ENCODE data around the gene ALKBH8.

DNA sequence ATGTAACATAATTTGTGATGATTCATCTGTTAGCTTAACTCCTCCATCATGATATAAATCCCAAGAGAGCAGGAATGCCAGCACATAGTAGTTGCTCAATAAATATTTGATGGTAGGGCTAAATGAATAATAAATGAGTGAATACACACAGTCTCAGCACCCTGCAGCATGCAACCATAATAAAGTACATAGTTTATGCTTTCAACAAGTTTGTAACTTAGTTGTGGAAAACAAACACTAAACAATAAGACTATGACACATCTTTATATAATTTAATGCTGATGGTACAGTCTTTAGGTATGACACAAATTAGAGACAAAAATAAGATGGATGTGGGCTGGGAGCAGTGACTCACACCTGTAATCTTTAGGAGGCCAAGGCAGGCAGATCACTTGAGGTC is 3.8 kb downstream of the ALKBH8 start:
- TF ChIP-seq, protein P1, sequence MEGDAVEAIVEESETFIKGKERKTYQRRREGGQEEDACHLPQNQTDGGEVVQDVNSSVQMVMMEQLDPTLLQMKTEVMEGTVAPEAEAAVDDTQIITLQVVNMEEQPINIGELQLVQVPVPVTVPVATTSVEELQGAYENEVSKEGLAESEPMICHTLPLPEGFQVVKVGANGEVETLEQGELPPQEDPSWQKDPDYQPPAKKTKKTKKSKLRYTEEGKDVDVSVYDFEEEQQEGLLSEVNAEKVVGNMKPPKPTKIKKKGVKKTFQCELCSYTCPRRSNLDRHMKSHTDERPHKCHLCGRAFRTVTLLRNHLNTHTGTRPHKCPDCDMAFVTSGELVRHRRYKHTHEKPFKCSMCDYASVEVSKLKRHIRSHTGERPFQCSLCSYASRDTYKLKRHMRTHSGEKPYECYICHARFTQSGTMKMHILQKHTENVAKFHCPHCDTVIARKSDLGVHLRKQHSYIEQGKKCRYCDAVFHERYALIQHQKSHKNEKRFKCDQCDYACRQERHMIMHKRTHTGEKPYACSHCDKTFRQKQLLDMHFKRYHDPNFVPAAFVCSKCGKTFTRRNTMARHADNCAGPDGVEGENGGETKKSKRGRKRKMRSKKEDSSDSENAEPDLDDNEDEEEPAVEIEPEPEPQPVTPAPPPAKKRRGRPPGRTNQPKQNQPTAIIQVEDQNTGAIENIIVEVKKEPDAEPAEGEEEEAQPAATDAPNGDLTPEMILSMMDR (conservative IDR thresholded peaks at IDR 0.05; ENCODE audit: low read length), result no peak
- TF ChIP-seq EZH2phosphoT487 (IDR thresholded peaks at IDR 0.05; ENCODE audit: borderline replicate concordance, low read depth, low read length), result no peak

Measured in OCI-LY7 (cell line).